CMK (cell line): ENCODE data around the gene CBX7.
A peak's percentile ranks its signal among the peaks of the same experiment; 100 is the strongest.
"Not testable (repeated sequence)": the region's sequence is repeated elsewhere in the genome, so short reads cannot be mapped to it uniquely, and the experiment has no call there.

ENCODE experiments used
- DNase-seq: peaks from one replicate; pipeline ENCODE4 v3.0.0-alpha.2; 2010; ENCODE audit warnings: low read depth

CBX7 gene

GRCh38 chr22:39174498-39175352 is 22.2 kb upstream of the CBX7 start:
- peak; percentile 58 for DNase-seq

- no peak for DNase-seq
Measured at GRCh38 chr22:39173787-39174497, 21.5 kb upstream of the CBX7 start.

GRCh38 chr22:39173050-39173706 is 20.7 kb upstream of the CBX7 start:
- no peak for DNase-seq

GRCh38 chr22:39172265-39173049 is 20.0 kb upstream of the CBX7 start:
- not testable (repeated sequence) for DNase-seq

- no peak for DNase-seq
Measured at GRCh38 chr22:39171623-39172264, 19.3 kb upstream of the CBX7 start.

GRCh38 chr22:39170825-39171622 is 18.5 kb upstream of the CBX7 start:
- peak; percentile 35 for DNase-seq

GRCh38 chr22:39169797-39170466 is 17.5 kb upstream of the CBX7 start:
- DNase-seq: no peak

- no peak for DNase-seq
Measured at GRCh38 chr22:39166547-39166946, 14.1 kb upstream of the CBX7 start.

GRCh38 chr22:39156093-39156492 is 3.6 kb upstream of the CBX7 start:
- DNase-seq: not testable (repeated sequence)

- DNase-seq: no peak
Measured at GRCh38 chr22:39155421-39155820, 2.9 kb upstream of the CBX7 start.

- no peak for DNase-seq
Measured at GRCh38 chr22:39153220-39153717, 789 bp upstream of the CBX7 start.

- DNase-seq: no peak
Measured at GRCh38 chr22:39152024-39152510, 413 bp downstream of the CBX7 start.

GRCh38 chr22:39151329-39151975 is 1.0 kb downstream of the CBX7 start:
- DNase-seq: no peak

GRCh38 chr22:39150848-39151215 is 1.6 kb downstream of the CBX7 start:
- no peak for DNase-seq

GRCh38 chr22:39149915-39150847 is 2.3 kb downstream of the CBX7 start:
- no peak for DNase-seq

GRCh38 chr22:39148727-39149535 is 3.5 kb downstream of the CBX7 start:
- no peak for DNase-seq

GRCh38 chr22:39148026-39148726 is 4.3 kb downstream of the CBX7 start:
- DNase-seq: no peak
